Bronchial epithelial cell (primary cell): ENCODE results near the gene CDKL5. TPM values are rescaled to one million over a fixed set of nuclear protein-coding genes. Genes with fewer than 3 reads are reported as not detected.

Experiments used
- DNase-seq: peaks from one replicate; pipeline ENCODE4 v3.0.0-alpha.2; 2010; ENCODE audit warnings: low read depth
- FAIRE-seq: peaks from 2 replicates; lab custom pipeline; 2011; peaks lifted over from hg19 to GRCh38; lab: Jason Lieb, UNC
- H3K27me3 ChIP-seq: 2 replicates; pipeline ENCODE4 v1.5.1; 2011; ENCODE audit warnings: low read length; ENCODE audit not compliant: control insufficient read depth, insufficient read depth
- H3K36me3 ChIP-seq: 2 replicates; pipeline ENCODE4 v1.5.1; 2011; ENCODE audit warnings: low read length; ENCODE audit not compliant: control insufficient read depth, insufficient read depth
- H3K4me3 ChIP-seq: 2 replicates; pipeline ENCODE4 v1.5.1; 2011; ENCODE audit warnings: mild to moderate bottlenecking, low read depth, low read length, control low read depth
- total RNA-seq: library from RNA; depleted of rRNA; stranded (reverse); fragments of >200 nt; gene quantifications from 2 replicates; pipeline ENCODE4 v1.2.1, GENCODE V29; 2014
- TF ChIP-seq, protein P1 (sequence below): IDR thresholded peaks from 2 replicates; pipeline ENCODE4 v1.5.1; 2011; ENCODE audit warnings: mild to moderate bottlenecking, moderate library complexity, low read length, control low read depth, inconsistent platforms; ENCODE audit not compliant: insufficient read depth, severe bottlenecking

Gene CDKL5
- total RNA-seq, 1 donor from 2014 or later = 2.6 TPM

DNA sequence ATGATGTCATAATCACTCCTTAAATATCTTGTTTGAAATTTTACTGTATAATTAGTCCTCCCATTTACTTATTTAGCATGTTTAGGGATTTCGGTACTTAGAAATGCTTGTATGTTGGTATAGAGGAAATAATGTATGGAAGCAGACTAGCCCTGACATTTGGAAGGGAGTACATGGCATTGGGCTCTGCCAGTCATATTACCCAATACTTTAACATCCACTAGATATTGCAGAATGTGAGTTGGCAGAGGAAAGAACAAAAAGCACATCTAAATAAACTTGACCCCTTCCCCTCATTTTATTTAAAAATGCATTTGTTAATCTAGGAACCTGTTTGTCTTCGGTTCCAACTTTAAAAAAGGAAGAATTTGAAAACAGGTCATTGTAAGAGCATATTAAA is 168.7 kb downstream of the CDKL5 start:
- H3K4me3 ChIP-seq = no peak overlapping the region
- FAIRE-seq (no peak), DNase-seq (no peak)
- no peaks in the 10 kb centered on the region for H3K36me3 ChIP-seq
- TF ChIP-seq, protein P1, sequence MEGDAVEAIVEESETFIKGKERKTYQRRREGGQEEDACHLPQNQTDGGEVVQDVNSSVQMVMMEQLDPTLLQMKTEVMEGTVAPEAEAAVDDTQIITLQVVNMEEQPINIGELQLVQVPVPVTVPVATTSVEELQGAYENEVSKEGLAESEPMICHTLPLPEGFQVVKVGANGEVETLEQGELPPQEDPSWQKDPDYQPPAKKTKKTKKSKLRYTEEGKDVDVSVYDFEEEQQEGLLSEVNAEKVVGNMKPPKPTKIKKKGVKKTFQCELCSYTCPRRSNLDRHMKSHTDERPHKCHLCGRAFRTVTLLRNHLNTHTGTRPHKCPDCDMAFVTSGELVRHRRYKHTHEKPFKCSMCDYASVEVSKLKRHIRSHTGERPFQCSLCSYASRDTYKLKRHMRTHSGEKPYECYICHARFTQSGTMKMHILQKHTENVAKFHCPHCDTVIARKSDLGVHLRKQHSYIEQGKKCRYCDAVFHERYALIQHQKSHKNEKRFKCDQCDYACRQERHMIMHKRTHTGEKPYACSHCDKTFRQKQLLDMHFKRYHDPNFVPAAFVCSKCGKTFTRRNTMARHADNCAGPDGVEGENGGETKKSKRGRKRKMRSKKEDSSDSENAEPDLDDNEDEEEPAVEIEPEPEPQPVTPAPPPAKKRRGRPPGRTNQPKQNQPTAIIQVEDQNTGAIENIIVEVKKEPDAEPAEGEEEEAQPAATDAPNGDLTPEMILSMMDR = no peak
- no peaks in the 10 kb centered on the region for H3K27me3 ChIP-seq

DNA sequence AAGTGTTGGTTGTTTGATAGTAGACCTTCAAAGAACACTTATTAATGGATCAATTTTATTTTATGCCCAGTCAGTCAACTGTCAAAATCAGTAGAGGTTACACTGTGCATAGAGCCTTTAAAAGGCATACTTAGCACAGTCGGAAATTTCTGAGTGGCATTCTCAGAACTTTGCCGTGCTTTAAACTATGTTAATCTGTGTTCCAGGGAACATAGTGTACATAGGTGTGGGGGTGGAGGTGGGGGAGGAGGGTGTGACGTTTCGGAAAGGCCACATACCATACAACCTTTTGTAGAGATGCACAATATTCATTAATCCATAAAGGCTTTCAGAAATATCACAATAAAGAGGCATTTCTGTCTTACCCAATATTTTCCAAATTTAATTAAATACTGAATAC is 170.7 kb downstream of the CDKL5 start:
- H3K36me3 ChIP-seq = no peaks in the 10 kb centered on the region
- H3K27me3 ChIP-seq = no peaks in the 10 kb centered on the region
- H3K4me3 ChIP-seq = no peak overlapping the region
- no peak for FAIRE-seq
- TF ChIP-seq, protein P1 = no peak
- no peak for DNase-seq

DNA sequence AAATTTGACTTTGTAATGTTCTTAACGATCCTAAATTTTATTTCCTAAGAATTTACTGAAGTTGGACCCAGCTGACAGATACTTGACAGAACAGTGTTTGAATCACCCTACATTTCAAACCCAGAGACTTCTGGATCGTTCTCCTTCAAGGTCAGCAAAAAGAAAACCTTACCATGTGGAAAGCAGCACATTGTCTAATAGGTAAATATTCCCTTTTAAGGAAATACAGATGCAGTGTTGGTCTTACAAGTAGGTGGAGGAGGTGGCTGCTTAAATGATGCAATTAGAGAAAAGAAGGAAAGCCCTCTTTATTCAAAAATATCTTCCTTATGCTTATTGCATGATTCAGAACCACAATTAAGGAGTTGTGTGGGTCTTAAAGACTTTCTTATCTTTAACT is 173.0 kb downstream of the CDKL5 start:
- DNase-seq (no peak), FAIRE-seq (no peak)
- Histone ChIP-seq H3K4me3 (no peak overlapping the region), H3K27me3 (no peaks in the 10 kb centered on the region), H3K36me3 (no peaks in the 10 kb centered on the region)
- TF ChIP-seq, protein P1 = no peak

DNA sequence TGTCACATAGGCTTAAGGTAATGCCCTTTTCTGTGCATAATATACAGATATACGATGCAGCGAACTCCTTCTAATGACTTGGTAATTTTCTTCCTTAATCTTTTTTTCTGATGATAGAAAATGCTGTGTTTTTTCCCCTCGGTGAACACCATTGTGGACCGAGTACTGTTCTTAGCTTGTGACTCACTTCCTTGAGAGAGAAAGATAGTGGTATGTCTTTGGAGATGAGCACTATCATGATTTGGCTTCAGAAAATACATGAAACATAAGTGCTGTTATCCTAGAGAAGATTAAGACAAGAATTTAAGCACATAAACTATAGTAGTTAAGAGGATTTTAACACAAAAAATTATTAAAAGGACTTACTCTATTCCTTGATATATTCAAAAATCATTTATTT is 182.6 kb downstream of the CDKL5 start:
- DNase-seq (no peak), FAIRE-seq (no peak)
- TF ChIP-seq, protein P1 = no peak
- Histone ChIP-seq H3K27me3 (no peaks in the 10 kb centered on the region), H3K4me3 (no peak overlapping the region), H3K36me3 (no peaks in the 10 kb centered on the region)

DNA sequence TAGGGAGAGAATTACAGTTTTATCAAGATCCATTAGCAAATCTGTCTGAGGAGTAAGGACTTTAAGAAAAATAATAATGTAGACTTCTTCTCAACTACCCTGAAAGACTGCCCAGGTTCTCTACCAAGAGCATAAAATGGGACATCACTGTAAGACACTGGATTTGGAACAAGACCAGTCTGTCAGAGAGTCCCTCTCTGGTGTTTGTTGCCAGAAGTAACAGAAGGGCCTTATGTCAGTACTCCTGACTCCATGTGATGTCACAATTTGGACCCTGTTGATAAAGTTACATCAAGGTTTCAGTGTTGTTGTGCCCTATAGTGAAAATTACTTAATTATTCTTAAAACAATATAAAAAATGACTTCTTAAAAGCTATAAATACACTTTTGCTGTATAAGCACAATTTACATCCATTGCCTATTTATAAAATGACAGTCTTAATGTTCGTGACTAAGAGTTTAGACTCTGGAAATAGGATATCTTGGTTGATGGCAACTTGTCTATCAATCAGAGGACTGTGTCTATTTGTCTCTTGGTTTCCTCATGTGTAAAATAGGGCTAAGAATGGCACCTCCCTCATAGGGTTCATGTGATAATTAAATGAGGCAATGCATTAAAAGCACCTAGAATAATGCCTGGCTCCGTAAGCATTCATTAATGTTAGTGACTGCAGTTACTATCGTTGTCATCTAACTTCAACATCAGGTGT is 188.7 kb downstream of the CDKL5 start:
- Histone ChIP-seq H3K36me3 (no peaks in the 10 kb centered on the region), H3K4me3 (no peak overlapping the region), H3K27me3 (no peaks in the 10 kb centered on the region)
- no peak for DNase-seq
- FAIRE-seq = no peak
- TF ChIP-seq, protein P1 = no peak
